SHP77 treated with DMSO at 0.1 percent for 48 hours (cell line): Measurements from ENCODE around the gene SYNE4.

Experiments used
- DNase-seq: peaks from one replicate; lab custom pipeline; 2025; lab: John Stamatoyannopoulos, UW

SYNE4 gene

DNA sequence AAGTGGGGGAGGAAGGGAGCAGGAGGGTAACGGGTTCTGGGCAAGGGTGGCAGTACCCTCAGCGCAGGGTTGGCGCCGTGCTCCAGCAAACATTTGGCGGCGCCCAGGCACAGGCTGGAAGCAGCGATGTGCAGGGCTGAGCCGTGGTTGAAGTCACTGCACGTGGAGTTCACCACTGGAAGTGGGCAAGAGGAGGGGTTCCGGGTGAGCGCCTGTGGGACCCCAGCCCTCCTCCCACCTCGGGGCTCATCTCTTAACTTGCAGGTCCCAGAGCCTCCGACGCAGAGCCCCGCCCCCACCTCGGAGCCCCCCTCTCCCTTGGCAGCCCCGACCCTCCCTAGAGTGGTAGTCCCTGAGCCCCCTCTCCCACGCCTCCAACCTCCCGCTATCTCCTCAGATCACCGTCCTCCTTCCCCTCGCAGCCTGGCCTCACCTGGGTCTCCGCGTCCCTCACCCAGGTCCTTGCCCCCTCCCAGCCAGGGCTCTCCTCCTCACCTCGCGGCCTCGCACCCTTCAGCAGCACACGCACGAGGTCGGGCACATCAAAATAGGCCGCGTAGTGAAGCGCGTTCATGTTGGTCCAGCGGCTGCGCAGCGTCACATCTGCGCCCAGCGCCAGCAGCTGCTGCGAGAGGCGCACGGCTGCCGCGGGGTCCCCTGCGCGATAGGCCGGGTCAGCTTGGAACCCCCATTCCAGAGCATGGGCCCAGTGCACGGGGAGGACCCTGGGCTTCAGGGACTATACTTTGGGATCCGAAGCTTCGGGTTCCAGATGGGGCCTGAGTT, 17.7 kb upstream of the SYNE4 start:
- no peak for DNase-seq

GRCh38 chr19:36025541-36025940, 16.9 kb upstream of the SYNE4 start:
- DNase-seq, result no peak

- DNase-seq, result no peak
Measured at GRCh38 chr19:36023432-36023831, 14.8 kb upstream of the SYNE4 start.

DNA sequence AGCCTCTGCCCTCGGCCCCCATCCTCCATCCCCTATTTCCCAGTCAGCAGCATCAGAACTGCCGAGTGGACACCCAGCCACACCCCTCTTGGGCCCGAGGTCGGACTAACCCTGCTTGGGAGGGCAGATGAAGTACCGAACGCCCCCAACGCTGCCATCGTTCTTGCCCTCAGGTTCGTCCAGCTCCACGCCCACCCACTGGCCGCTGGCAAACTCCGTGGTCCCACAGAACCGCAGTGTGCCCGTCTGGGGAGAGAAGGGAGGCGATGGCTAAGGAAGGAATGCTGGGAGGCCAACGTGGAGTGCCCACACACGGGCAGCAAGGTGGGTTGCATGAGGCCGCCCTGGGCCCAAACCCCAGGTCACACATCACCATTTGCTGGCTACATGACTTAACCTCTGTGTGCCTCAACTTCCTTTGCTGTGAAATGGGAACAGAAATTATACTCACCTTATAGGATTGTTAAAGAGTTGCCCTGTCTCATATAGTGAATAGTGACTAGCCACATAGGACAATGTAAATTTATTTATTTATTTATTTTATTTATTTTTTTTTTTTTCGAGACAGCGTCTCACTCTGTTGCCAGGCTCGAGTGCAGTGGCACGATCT, 10.6 kb upstream of the SYNE4 start:
- no peak for DNase-seq

DNA sequence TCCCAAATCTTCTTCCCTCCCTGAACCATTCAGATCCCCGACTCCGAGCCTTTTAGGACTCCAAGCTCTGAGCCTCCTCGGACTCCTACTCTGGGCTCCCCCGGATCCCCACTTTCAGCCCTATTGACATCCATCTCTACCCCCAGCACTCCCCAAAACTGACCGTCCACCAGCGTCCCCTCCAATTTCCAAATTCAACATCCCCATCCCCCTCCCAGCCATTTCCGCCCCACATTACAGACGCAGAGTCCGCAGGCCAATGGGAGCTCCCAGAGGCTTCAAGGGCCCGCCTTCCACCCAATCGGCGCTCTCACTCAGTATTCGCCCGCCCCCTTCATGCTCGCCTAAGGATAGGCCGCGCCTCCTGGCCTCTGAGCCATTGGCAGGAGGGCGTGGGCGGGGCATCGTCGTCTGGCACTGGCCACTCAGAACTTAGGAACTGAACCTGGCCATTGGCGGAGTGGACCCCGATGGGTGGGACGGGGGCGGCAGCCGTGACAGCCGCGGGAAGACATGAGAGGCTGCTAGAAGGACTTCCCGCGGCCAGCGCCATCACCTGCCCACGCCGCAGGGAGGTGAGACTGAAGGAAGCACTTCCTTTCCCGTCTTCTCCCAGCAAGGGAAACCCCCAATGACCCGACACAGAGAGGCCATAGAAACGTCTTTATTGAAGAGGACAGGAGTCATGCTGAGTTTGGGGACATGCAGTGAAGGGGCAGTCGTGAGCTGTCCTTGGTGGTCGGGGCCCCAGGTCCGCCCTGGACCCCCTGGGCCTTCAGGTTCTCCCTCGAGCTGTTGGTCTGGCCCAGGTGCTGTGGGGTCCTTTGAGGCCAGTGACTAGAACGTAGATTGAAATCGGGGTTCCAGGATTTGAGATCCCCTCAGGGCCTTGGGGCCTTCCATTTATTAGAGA, 5.7 kb upstream of the SYNE4 start, which contains the start of gene ALKBH6:
Gene ALKBH6 (minus strand): TSS at position 202 of the 913 bp plus-strand sequence. CDS start 816 bp downstream, outside the sequence.
- peak; percentile 99 for DNase-seq

DNA sequence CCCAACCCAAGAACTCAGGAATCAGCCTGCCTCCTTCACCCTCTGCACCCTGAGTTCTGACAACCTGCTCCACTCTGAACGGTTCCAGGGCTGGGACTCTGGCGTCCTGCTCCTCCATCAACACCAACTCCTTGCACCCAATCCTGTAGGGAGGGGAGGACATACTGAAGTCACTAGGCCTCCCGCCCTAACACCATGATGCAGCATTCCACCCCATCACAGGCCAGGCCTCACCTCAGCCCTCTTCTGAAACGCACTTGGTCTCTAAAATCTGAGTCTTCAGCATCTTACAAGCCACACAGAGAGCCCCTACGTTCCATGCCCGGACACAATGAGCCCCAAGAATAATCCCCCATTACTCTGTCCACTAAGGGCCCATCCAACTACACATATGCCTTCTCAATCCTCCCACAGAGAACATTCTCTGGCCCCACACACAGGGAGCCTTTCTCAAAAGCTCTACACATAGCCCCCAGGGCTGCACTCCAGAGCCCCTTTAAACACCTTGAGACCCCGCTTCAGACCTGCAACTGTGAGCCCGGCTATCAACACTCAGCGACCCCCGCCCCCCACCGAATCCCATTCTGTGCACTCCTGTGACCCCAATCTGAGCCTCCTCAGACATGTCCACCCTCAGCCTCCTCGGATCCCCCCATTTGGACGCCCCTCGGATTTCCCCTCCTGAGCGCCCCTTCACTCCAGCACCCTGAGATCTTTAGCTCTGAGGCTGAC, 4.8 kb upstream of the SYNE4 start:
- DNase-seq, result no peak

- no peak for DNase-seq
Measured at GRCh38 chr19:36010402-36010801, 1.8 kb upstream of the SYNE4 start.

GRCh38 chr19:36009633-36010379, 1.2 kb upstream of the SYNE4 start:
- no peak for DNase-seq

DNA sequence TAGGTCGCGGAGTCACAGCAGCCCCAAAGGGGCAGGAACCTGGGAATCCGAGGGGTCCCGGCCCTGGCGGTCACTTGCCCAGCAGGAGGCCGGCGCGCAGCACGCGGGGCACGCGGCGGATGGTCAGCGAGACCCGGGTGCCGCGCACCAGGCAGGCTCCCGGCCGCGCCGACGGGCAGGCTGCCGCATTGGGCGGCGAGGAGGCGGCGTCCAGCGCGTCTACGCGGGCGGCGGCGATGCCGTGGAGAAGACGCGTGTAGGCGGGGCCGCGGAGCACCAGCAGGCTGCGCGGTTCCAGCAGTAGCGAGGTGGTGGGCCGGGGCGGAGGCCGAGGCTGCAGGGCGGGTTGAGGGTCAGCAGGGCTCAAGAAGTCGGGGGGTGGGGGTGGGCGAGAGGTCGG, 607 bp upstream of the SYNE4 start:
- peak; percentile 21 for DNase-seq

GRCh38 chr19:36006955-36007354, 1.7 kb downstream of the SYNE4 start:
- DNase-seq, result no peak

- DNase-seq, result no peak
Measured at GRCh38 chr19:36003284-36003683, 5.3 kb downstream of the SYNE4 start.

DNA sequence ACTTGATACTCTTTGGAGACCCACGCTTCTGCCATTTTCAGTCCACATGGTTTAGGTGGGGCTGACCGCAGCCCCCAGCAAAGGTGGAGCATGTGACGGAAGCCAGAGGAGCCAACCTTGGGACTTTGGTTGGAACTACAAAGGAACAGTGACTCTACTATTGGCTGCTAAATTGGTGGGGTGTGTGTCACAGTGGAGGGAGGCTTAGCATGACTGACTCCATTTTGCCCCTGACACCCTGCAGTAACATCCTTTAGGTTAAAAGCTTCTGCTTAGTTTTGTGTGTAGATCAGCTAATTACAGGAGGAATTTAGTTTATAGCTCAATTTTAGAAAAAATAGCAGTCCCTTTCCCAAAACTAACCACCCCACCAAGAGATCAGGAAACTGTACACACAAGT, 7.0 kb downstream of the SYNE4 start:
- DNase-seq, result no peak

- DNase-seq, result no peak
Measured at GRCh38 chr19:35996777-35997176, 11.8 kb downstream of the SYNE4 start.

DNA sequence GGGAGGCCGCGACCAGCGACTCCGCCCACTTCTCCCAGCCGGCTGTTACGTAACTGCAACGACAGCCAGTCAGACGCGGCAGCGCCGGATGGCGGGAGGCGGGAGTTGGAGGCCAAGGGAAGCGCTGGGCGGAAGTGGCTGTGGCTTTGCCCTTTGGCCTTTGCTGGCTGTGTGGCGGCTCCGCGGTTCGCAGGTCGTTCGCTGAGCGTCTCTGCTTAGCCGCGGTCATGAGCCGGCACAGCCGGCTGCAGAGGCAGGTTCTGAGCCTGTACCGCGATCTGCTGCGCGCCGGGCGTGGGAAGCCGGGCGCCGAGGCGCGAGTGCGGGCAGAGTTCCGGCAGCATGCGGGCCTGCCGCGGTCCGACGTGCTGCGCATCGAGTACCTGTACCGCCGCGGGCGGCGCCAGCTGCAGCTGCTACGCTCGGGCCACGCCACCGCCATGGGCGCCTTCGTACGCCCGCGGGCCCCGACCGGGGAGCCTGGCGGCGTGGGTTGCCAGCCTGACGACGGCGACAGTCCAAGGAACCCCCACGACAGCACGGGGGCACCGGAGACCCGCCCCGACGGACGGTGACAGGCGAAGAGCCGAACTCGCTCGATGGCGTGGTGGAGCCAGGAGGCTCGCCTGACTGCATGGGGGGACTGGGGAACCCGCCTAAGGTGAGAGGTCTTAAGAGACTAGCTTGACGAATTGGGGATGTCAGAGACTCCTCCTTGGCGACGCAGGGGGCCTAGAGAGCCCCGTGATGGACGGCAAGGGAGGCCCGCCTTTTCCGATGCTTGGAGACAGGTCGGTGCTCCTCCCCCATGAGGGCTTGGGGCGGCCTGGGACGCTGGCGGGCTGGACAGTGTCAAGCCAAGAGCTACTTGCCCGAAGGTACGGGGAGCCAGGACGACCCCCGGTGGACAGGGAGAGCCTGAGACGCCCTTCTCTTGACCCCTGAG, 13.3 kb downstream of the SYNE4 start, which contains the start of gene SDHAF1:
Gene SDHAF1 (plus strand): TSS at position 141 of the 946 bp plus-strand sequence. CDS start 87 bp downstream, at position 228.
- peak; percentile 81 for DNase-seq

DNA sequence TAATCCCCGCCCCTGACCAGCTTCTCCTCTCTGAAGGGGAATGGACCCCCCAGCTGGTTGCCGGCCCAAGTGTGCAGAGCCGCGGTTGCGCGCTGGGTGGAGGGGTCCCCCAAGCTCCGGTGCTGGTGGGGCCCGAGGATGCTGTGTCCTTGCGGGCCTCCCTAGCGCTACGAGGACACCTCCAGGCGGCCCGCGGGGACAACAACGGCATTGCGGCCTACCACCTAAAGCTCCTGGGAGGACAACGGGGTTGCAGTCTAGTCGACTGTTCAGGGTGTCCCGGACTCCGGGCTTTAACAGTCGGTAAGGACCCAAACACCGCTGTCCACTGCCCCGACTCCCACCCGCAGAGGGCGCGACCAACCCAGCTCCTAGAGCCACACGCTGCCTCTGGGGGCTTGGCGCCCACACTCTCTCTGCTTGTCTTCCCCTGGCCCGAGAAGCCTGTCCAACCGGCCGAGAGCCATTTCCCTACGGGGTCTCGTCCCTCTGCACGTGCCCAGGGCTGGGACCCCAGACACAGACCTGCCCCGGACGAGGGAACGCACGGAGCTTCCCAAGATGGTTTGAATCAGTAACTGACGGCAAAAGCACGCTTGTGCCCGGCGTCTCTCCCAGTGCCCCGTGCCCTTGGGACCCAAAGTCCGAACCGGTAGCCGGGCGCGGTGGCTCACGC, 14.6 kb downstream of the SYNE4 start:
- no peak for DNase-seq

GRCh38 chr19:35992907-35993765, 15.5 kb downstream of the SYNE4 start:
- DNase-seq, result no peak

GRCh38 chr19:35991731-35992450, 16.7 kb downstream of the SYNE4 start:
- no peak for DNase-seq
